Fibroblast of lung (primary cell): ENCODE results near the gene CLDND1.

Experiments used
- CTCF ChIP-seq, 2 donors: IDR thresholded peaks in 1 of 2; conservative IDR thresholded peaks in 1 of 2; 1 replicate in 1 of 2; 2 replicates in 1 of 2; pipeline ENCODE4 v1.5.1; 2011 to 2012; ENCODE audit warnings: low read length in 2 of 2, control low read depth in 1 of 2, inconsistent platforms in 1 of 2, low read depth in 1 of 2, mild to moderate bottlenecking in 1 of 2
- EZH2 ChIP-seq: IDR thresholded peaks from 2 replicates; pipeline ENCODE4 v1.5.1; 2012; ENCODE audit warnings: low read length, control low read depth, mild to moderate bottlenecking; ENCODE audit errors: missing control alignments

GRCh38 chr3:98531622-98532274 is 9.0 kb upstream of the CLDND1 start, which contains the start of gene GPR15:
- no peak for TF ChIP-seq CTCF (conservative IDR thresholded peaks at IDR 0.05 in 1 of 2, IDR thresholded peaks at IDR 0.05 in 1 of 2; ENCODE audit: low read depth in 1 of 2, low read length in 2 of 2)
- TF ChIP-seq EZH2, result no peak
